Adrenal gland (tissue), 12 donors: ENCODE results near the gene CYP39A1. TPM values are rescaled to one million over a fixed set of nuclear protein-coding genes. Genes with fewer than 3 reads are reported as not detected.

Experiments used
- DNase-seq, 7 donors: peaks; one replicate each; pipeline ENCODE4 v3.0.0-alpha.2; 2019 to 2020
- H3K27ac ChIP-seq, 5 donors: fragments of 200-600 bp; sonication (generic) in 4 of 5; 1 replicate in 3 of 5; 2 replicates in 2 of 5; pipeline versions ENCODE4 v1.5.1 to v1.8.0; 2016 to 2020; ENCODE audit warnings: mild to moderate bottlenecking in 1 of 5
- H3K27me3 ChIP-seq: fragments of 200-600 bp; 2 replicates; pipeline ENCODE4 v1.8.0; 2021
- H3K36me3 ChIP-seq, 2 donors: fragments of 200-600 bp; replicated peaks in 1 of 2; 1 replicate in 1 of 2; 2 replicates in 1 of 2; pipeline versions ENCODE4 v1.5.1 to v1.8.0; 2018 to 2022
- H3K4me1 ChIP-seq, 2 donors: fragments of 200-600 bp; replicated peaks in 1 of 2; 1 replicate in 1 of 2; 2 replicates in 1 of 2; pipeline versions ENCODE4 v1.5.1 to v1.8.0; 2018 to 2021
- H3K4me3 ChIP-seq, 4 donors: fragments of 200-600 bp; sonication (generic) in 3 of 4; one replicate each; pipeline ENCODE4 v1.5.1; 2016 to 2018
- H3K9me3 ChIP-seq, 3 donors: fragments of 200-600 bp; sonication (generic) in 1 of 3; replicated peaks in 1 of 3; 1 replicate in 2 of 3; 2 replicates in 1 of 3; pipeline versions ENCODE4 v1.5.1 to v1.8.0; 2016 to 2021
- CTCF ChIP-seq, 6 experiments: fragments of 450-650 bp in 4 of 6; fragments of 200-600 bp in 2 of 6; sonication (generic) in 1 of 6; IDR thresholded peaks; 1 replicate in 5 of 6; 2 replicates in 1 of 6; pipeline versions ENCODE4 v1.5.1 to v1.8.0; 2016 to 2021; ENCODE audit warnings: antibody characterized with exemption in 6 of 6, mild to moderate bottlenecking in 2 of 6, moderate library complexity in 1 of 6
- POLR2A ChIP-seq, 2 donors: fragments of 450-650 bp; IDR thresholded peaks; one replicate each; pipeline ENCODE4 v1.6.1; 2017; ENCODE audit warnings: antibody characterized with exemption in 2 of 2, mild to moderate bottlenecking in 2 of 2, moderate library complexity in 1 of 2
- WGBS, 4 donors: extraction: QIAGEN DNeasy Blood & Tissue Kit in 2 of 4; methylation state at CpG; one replicate each; pipeline versions ENCODE4 v1.1.5 to v1.1.7; 2013 to 2017; 5-methylcytosine and 5-hydroxymethylcytosine counted together
- intact Hi-C, 2 donors: fragments of 100-400 bp; cut with DNase I; formaldehyde crosslinking; loops; one replicate each; pipeline versions ENCODE4 v1.14.1 to v1.15.0; 2022 to 2023
- polyA plus RNA-seq, 3 donors: library from polyadenylated mRNA; stranded (reverse); fragments of 200-250 nt in 2 of 3; fragments of 350-450 nt in 1 of 3; fragmentation: Illumina TruSeq in 1 of 3; extraction: RNeasy Lipid Tissue Mini Kit (QIAGEN cat#74804) in 1 of 3; gene quantifications; one replicate each; pipeline ENCODE4 v1.2.3, GENCODE V29; 2013 to 2014
- total RNA-seq, 9 donors: library from RNA; depleted of rRNA in 4 of 9; stranded (reverse); fragments of >200 nt in 4 of 9; fragments of 120-200 nt in 1 of 9; fragmentation: NEBNext Ultra II Directional in 1 of 9; extraction: Animal tissue kit (Norgen Biotek cat#: 25700) in 1 of 9; gene quantifications; one replicate each; pipeline versions ENCODE4 v1.1.0 to v1.2.4, GENCODE V29; 2013 to 2023
- donor health status: healthy with polysubstance abuse.
- donor health status: Bipolar disorder and iron deficiency.
- donor health status: DM: yes; HTN: yes; CAD: no.
- donor health status: DM: no; HTN: no; CAD: no.
- donor health status: DM: no; HTN: no; CAD: no.
- donor health status: DM: yes; HTN: yes; CAD: no.

CYP39A1 gene
- total and polyA plus RNA-seq, 12 donors, result 0.63 to 11.3 (median 4.2) TPM

GRCh38 chr6:46687619-46688097 lies 35.0 kb upstream of the CYP39A1 start, which contains the start of gene TDRD6:
Gene TDRD6 (plus strand): TSS chr6:46687885. CDS start chr6:46688129, 244 bp downstream.
- H3K36me3 ChIP-seq, result no peaks in the 10 kb centered on the region
- TF ChIP-seq CTCF (IDR thresholded peaks at IDR 0.05) (no peak), POLR2A (IDR thresholded peaks at IDR 0.05) (no peak)
- H3K9me3 ChIP-seq, result no peaks in the 10 kb centered on the region
- H3K27me3 ChIP-seq, result no peaks in the 10 kb centered on the region
- 90 to 97% (median 92%) methylated on average over 26 to 41 of the region's 41 CpGs for WGBS, 4 donors
- H3K4me1 ChIP-seq, result no peaks in the 10 kb centered on the region
- no peak within 1 kb of the TSS for H3K27ac ChIP-seq
- intact Hi-C loops, result no loop called here
- no peak within 1 kb of the TSS for H3K4me3 ChIP-seq
- no peak for DNase-seq

- TF ChIP-seq POLR2A (IDR thresholded peaks at IDR 0.05) (no peak), CTCF (IDR thresholded peaks at IDR 0.05) (no peak)
- Histone ChIP-seq H3K27me3 (no peaks in the 10 kb centered on the region), H3K4me3 (no peak overlapping the region), H3K4me1 (no peaks in the 10 kb centered on the region), H3K36me3 (no peaks in the 10 kb centered on the region), H3K27ac (no peak overlapping the region), H3K9me3 (no peaks in the 10 kb centered on the region)
- no peak for DNase-seq
- 75 to 79% (median 76%) methylated on average over 4 of the region's 4 CpGs for WGBS, 4 donors
- intact Hi-C loops, result no loop called here
These were observed 32.2 kb upstream of the CYP39A1 start for GRCh38 chr6:46684771-46685170.

DNA sequence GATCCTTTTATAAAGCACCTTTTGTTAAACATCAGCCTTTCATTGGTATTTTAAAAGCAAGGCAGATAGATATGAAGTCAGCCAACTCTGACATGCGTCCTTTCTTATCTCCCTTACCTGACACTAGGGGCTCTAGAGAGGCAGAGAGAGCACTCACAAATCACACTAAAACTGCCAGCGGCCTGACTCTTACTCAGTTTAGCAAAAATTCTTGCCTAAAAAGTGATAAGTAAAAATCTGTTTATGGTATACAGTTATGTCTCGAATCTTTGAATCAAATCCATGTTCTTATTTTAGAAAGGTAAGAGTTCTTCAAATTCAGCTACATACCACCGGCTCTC lies 24.7 kb upstream of the CYP39A1 start:
- TF ChIP-seq CTCF (IDR thresholded peaks at IDR 0.05), result no peak
- TF ChIP-seq POLR2A (IDR thresholded peaks at IDR 0.05), result no peak
- Histone ChIP-seq H3K4me3 (no peak overlapping the region), H3K4me1 (no peaks in the 10 kb centered on the region), H3K36me3 (peaks cover 0 to 8% of the 10 kb centered on the region in 2 donors), H3K27me3 (no peaks in the 10 kb centered on the region), H3K27ac (no peak overlapping the region), H3K9me3 (no peaks in the 10 kb centered on the region)
- no peak for DNase-seq
- 87 to 91% (median 88%) methylated on average over 4 of the region's 4 CpGs for WGBS, 4 donors
- intact Hi-C loops, result no loop called here

DNA sequence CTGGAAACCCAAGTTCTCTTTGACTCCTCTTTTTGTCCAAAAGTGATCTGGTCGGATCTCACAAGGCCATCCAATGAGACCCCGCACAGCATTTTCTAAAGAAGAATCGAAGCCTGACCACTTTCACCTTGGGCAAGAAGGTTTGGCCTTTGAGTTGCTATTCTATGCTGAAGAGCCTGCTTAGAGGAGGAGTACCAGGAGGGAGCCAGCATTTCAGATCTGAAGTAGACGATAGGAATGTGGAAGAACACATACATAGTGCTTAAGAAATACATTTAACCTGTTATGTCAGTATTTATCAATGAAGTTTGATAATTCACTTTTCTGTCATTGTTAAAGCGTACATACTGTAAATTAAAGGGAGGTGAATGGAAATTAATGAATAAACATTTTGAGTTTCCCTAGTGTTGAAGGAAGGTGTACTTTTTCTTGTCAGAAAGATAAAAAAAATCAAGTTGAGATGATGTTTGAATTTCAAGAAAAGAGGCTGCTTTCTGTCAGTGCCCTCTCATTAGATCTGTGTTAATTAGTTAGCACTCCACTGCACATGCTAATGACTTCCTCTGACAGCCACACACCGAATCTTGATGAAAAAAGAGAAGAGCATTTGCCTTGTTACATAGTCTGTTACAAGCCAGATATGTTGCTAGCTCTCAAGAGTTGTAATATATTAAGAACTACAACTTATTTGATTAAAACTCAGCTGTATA lies 24.1 kb upstream of the CYP39A1 start:
- H3K36me3 ChIP-seq, result peaks cover 0 to 8% of the 10 kb centered on the region in 2 donors
- no peaks in the 10 kb centered on the region for H3K9me3 ChIP-seq
- 90 to 96% (median 93%) methylated on average over 6 of the region's 6 CpGs for WGBS, 4 donors
- no peak for DNase-seq
- no peaks in the 10 kb centered on the region for H3K4me1 ChIP-seq
- no peak overlapping the region for H3K4me3 ChIP-seq
- no peak for TF ChIP-seq POLR2A (IDR thresholded peaks at IDR 0.05)
- no peak for TF ChIP-seq CTCF (IDR thresholded peaks at IDR 0.05)
- H3K27me3 ChIP-seq, result no peaks in the 10 kb centered on the region
- intact Hi-C loops, result no loop called here
- no peak overlapping the region for H3K27ac ChIP-seq
